Dermis lymphatic vessel endothelial cell (primary cell): Measurements from ENCODE around the gene CCDC188. TPM values are rescaled to one million over a fixed set of nuclear protein-coding genes. Genes with fewer than 3 reads are reported as not detected.

ENCODE experiments used
- total RNA-seq: library from RNA; depleted of rRNA; stranded (reverse); fragments of >200 nt; gene quantifications from 2 replicates; pipeline ENCODE4 v1.2.1, GENCODE V29; 2014

Gene CCDC188
- total RNA-seq, result 3.7 and 5.2 TPM in 2 replicates

DNA sequence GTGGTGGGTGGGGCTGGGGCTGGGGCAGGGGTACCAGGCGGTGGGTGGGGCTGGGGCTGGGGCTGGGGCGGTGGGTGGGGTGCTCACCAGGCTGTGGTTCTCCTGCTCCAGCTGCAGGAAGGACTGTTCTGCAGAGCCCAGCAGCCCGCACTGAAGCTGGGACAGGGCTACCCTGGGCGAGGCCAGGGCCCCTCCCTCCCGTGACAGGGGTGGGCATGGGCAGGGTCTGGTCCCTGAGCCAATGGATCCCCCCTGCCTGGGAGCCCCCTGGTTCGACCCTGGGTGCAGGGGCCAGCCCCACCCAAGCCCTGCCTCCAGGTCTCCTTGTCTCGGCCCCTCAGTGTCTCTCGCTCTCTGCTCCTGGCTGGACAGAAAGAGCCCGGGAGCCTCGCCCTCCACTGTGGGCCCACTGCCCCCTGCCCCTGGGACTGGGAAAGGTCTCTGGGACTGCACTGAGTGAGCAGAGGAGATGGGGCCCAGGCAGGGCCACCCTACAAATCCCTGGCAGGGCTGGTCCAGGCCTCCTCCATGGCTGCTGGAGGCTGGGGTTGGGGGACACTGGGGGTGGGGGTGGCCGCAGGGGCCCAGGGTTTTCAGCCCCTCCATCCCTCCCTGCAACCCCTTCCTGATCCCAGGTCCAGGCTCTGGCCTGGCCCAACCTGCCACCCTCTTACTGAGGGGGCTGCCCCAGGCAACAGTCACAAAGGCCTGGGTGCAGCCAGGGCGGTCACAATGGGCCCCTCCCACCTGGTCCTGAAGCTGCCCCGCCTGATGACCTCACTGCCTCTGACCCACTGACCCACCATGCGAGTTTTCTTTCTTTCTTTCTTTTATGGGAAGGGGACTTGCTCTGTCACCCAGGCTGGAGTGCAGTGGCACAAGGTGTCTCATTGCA, at the start of gene CCDC188:
Gene CCDC188 (minus strand): TSS at position 675 of the 895 bp plus-strand sequence. CDS start 69 bp downstream, at position 606.

DNA sequence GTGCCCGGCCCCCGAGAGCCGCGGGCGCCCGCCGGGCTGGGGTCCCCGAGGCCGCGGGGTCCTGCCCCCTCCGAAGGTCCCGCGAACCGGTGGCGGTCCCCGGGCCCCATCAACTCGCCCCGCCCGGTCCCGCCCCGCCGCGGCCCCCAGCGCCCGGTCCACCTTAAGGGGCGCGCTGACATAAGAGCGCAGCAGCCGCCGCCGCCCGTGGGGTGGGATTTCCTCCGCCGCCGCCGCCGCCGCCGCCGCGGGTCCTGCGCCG, 19.3 kb downstream of the CCDC188 start, which contains the start of gene ZDHHC8:
Gene ZDHHC8 (plus strand): TSS at position 208 of the 262 bp plus-strand sequence. CDS start 144 bp downstream, outside the sequence.

DNA sequence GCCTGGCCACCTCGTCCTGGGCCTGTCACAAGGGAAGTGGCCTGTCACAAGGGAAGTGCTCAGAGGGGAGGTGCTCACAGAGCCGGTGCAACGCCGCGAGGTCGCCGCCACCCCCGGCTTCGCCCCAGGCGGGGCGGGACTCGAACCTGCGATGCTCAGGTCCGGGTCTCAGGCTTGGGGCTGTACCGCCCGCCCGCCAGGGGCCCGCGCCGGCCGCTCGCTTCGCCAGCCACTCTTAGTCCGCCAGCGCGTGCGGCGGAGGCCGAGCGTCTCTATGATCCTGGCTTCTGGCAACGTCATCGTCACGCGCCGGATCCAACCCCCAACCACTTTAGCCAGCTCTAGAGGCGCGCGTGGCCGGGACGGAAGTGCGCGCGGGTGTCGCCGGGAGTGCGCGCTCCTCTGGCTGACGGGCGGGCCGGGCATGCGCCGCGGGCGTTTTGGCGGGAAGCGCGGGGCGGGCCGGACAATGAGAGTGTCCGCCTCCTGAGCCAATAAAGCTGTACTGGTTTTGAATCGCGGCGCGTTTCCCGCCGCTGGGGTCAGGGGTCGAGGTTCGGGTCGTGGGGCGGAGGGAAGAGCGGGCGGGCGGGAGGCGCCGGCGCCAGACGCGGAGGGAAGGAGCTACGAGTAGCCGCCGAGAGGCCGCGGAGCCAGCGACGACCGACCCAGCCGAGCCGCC, 33.8 kb downstream of the CCDC188 start, which contains the start of gene TRMT2A:
Gene TRMT2A (minus strand): TSS at position 276 of the 682 bp plus-strand sequence. CDS start 320 bp downstream, outside the sequence.

GRCh38 chr22:20115691-20116375, 35.0 kb downstream of the CCDC188 start, which contains the start of gene RANBP1:
RANBP1 (plus strand) TSS chr22:20116104; CDS start chr22:20116185, 81 bp downstream.

Other genes starting within 250 kb of the CCDC188 start
- gene COMT, start 209.3 kb downstream of the CCDC188 start, total RNA-seq, result 266 and 366 TPM in 2 replicates
- gene TXNRD2, start 209.2 kb downstream of the CCDC188 start, total RNA-seq, result 42.0 and 53.0 TPM in 2 replicates
- gene ARVCF, start 134.2 kb downstream of the CCDC188 start, total RNA-seq, result 46.2 and 46.5 TPM in 2 replicates
- 43.2 and 53.5 TPM in 2 replicates for gene TANGO2, start 129.9 kb downstream of the CCDC188 start, total RNA-seq
- 24.4 and 26.0 TPM in 2 replicates for gene DGCR8, start 70.8 kb downstream of the CCDC188 start, total RNA-seq
- gene RANBP1, start 35.0 kb downstream of the CCDC188 start, total RNA-seq, result 85.6 and 108 TPM in 2 replicates
- gene TRMT2A, start 33.8 kb downstream of the CCDC188 start, total RNA-seq, result 26.0 and 29.1 TPM in 2 replicates
- gene ZDHHC8, start 19.3 kb downstream of the CCDC188 start, total RNA-seq, result 3.4 and 3.5 TPM in 2 replicates
- 0.77 and 1.3 TPM in 2 replicates for gene RTN4R, start 117.3 kb upstream of the CCDC188 start, total RNA-seq
- 42.0 and 43.2 TPM in 2 replicates for gene DGCR6L, start 169.0 kb upstream of the CCDC188 start, total RNA-seq
- 8.8 and 16.7 TPM in 2 replicates for gene ZNF74, start 243.1 kb upstream of the CCDC188 start, total RNA-seq